ENCODE data around the gene AFTPH. TPM values are rescaled to one million over a fixed set of nuclear protein-coding genes. Genes with fewer than 3 reads are reported as not detected.

AFTPH gene
- total RNA-seq, 3 donors from 2014 or later (not counting 1 experiment from before 2014, with no cell fraction given): 28.9 to 39.6 (median 39.5) TPM

- Histone ChIP-seq H3K4me3 (ENCODE audit: low read length) (no peak overlapping the region), H3K27ac (ENCODE audit: low read length) (no peak overlapping the region), H3K9me3 (ENCODE audit: control insufficient read depth, insufficient read depth, low read length) (no peaks in the 10 kb centered on the region), H3K36me3 (ENCODE audit: control insufficient read depth, insufficient read depth, low read length) (no peaks in the 10 kb centered on the region), H3K4me1 (ENCODE audit: control insufficient read depth, insufficient read depth, low read length) (no peaks in the 10 kb centered on the region), H3K27me3 (ENCODE audit: control insufficient read depth, insufficient read depth, low read length) (no peaks in the 10 kb centered on the region)
- intact Hi-C loops (cut with micrococcal nuclease): no loop called here
- peaks cover 6 to 13% of the 10 kb centered on the region in 2 donors for H3K27me3 Mint-ChIP-seq (ENCODE audit: low read depth in 2 of 2)
- no peaks in the 10 kb centered on the region for H3K4me1 Mint-ChIP-seq
- no peak overlapping the region for H3K4me3 Mint-ChIP-seq
- TF ChIP-seq CTCF (IDR thresholded peaks at IDR 0.05): no peak
- ATAC-seq (no peak), DNase-seq (no peak)
- H3K9me3 Mint-ChIP-seq: no peaks in the 10 kb centered on the region
- no peaks in the 10 kb centered on the region for H3K36me3 Mint-ChIP-seq
- WGBS (ENCODE audit: insufficient coverage): 97% methylated on average over 3 of the region's 3 CpGs
- H3K27ac Mint-ChIP-seq: no peak overlapping the region
Measured at GRCh38 chr2:64515086-64515485, 9.0 kb upstream of the AFTPH start.

GRCh38 chr2:64516651-64517510, 7.2 kb upstream of the AFTPH start:
- DNase-seq: no peak

GRCh38 chr2:64517511-64517884, 6.6 kb upstream of the AFTPH start:
- H3K36me3 ChIP-seq (ENCODE audit: control insufficient read depth, insufficient read depth, low read length): no peaks in the 10 kb centered on the region
- Mint-ChIP-seq H3K4me1 (peaks cover 0 to 1% of the 10 kb centered on the region in 2 donors), H3K27ac (no peak overlapping the region), H3K4me3 (no peak overlapping the region), H3K27me3 (ENCODE audit: low read depth in 2 of 2) (peaks cover 6 to 13% of the 10 kb centered on the region in 2 donors), H3K36me3 (no peaks in the 10 kb centered on the region), H3K9me3 (no peaks in the 10 kb centered on the region)
- H3K27ac ChIP-seq (ENCODE audit: low read length): no peak overlapping the region
- H3K9me3 ChIP-seq (ENCODE audit: control insufficient read depth, insufficient read depth, low read length): no peaks in the 10 kb centered on the region
- H3K4me1 ChIP-seq (ENCODE audit: control insufficient read depth, insufficient read depth, low read length): no peaks in the 10 kb centered on the region
- H3K27me3 ChIP-seq (ENCODE audit: control insufficient read depth, insufficient read depth, low read length): no peaks in the 10 kb centered on the region
- TF ChIP-seq CTCF (IDR thresholded peaks at IDR 0.05): no peak
- H3K4me3 ChIP-seq (ENCODE audit: low read length): no peak overlapping the region
- intact Hi-C loops (cut with micrococcal nuclease): no loop called here
- no peak for DNase-seq
- no peak for ATAC-seq

More at GRCh38 chr2:64516651-64517510, 7.2 kb upstream of the AFTPH start:
- Mint-ChIP-seq H3K36me3 (no peaks in the 10 kb centered on the region), H3K4me3 (no peak overlapping the region), H3K9me3 (no peaks in the 10 kb centered on the region), H3K27ac (no peak overlapping the region), H3K4me1 (no peaks in the 10 kb centered on the region), H3K27me3 (ENCODE audit: low read depth in 2 of 2) (peaks cover 6 to 13% of the 10 kb centered on the region in 2 donors)
- no peak overlapping the region for H3K27ac ChIP-seq (ENCODE audit: low read length)
- WGBS (ENCODE audit: insufficient coverage): 96% methylated on average over 6 of the region's 7 CpGs
- no peaks in the 10 kb centered on the region for H3K36me3 ChIP-seq (ENCODE audit: control insufficient read depth, insufficient read depth, low read length)
- H3K27me3 ChIP-seq (ENCODE audit: control insufficient read depth, insufficient read depth, low read length): no peaks in the 10 kb centered on the region
- H3K4me1 ChIP-seq (ENCODE audit: control insufficient read depth, insufficient read depth, low read length): no peaks in the 10 kb centered on the region
- intact Hi-C loops (cut with micrococcal nuclease): no loop called here
- H3K4me3 ChIP-seq (ENCODE audit: low read length): no peak overlapping the region
- no peak for ATAC-seq
- H3K9me3 ChIP-seq (ENCODE audit: control insufficient read depth, insufficient read depth, low read length): no peaks in the 10 kb centered on the region
- no peak for TF ChIP-seq CTCF (IDR thresholded peaks at IDR 0.05)

Data from natural killer cell (primary cell).